ENCODE data around the gene SYNE1.

The SYNE1 gene

DNA sequence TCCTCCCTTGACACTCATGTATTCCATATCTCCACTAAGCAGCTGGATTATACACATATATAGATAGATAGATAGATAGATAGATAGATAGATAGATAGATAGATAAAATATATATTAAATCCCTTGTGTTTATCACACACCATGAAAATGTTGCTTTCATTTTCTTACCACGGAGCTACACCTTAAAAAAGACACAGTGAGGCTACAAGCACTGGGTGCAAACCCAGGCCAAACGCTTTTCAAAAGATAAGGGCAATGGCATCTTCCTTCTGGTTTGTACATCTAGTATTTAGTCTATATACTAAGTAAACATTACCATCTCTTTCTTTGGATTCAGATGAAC is 452.6 kb downstream of the SYNE1 start:
- Histone ChIP-seq H3K27me3 (ENCODE audit: control insufficient read depth, insufficient read depth, low read length, poor library complexity, severe bottlenecking) (no peaks in the 10 kb centered on the region), H3K36me3 (ENCODE audit: control insufficient read depth, insufficient read depth, low read length) (no peaks in the 10 kb centered on the region), H3K4me3 (ENCODE audit: insufficient read depth, low read depth, low read length) (no peak overlapping the region), H3K4me1 (ENCODE audit: control insufficient read depth, insufficient read depth, low read length) (no peaks in the 10 kb centered on the region), H3K9me3 (ENCODE audit: control insufficient read depth, low read length) (no peaks in the 10 kb centered on the region), H3K27ac (ENCODE audit: insufficient read depth, low read depth, low read length, poor library complexity, severe bottlenecking) (no peak overlapping the region)
- 86 to 95% methylated on average over 2 of the region's 2 CpGs for WGBS, 2 experiments

DNA sequence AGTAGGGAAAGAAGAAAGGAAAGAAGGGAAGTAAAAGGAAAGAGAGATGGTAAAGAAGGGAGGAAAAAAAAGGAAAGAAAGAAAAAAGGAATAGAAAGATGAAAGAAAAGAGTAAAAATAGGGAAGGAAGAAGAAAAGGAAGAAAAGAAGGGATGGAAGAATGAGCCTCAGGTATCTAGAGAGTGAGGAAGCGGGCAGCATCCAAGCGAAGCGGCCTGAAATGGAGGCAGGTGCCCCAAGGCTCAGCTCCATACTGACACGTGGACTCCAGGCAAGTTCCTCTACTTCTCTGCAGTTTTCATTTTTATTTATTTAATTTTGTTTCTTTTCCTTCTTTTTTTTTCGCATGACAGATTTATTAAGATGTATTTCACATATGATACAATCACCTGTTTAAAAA is 456.6 kb downstream of the SYNE1 start:
- H3K4me3 ChIP-seq (ENCODE audit: insufficient read depth, low read depth, low read length), result no peak overlapping the region
- no peaks in the 10 kb centered on the region for H3K9me3 ChIP-seq (ENCODE audit: control insufficient read depth, low read length)
- 93 to 94% methylated on average over 4 of the region's 5 CpGs for WGBS, 2 experiments
- H3K4me1 ChIP-seq (ENCODE audit: control insufficient read depth, insufficient read depth, low read length), result no peaks in the 10 kb centered on the region
- no peak overlapping the region for H3K27ac ChIP-seq (ENCODE audit: insufficient read depth, low read depth, low read length, poor library complexity, severe bottlenecking)
- H3K27me3 ChIP-seq (ENCODE audit: control insufficient read depth, insufficient read depth, low read length, poor library complexity, severe bottlenecking), result no peaks in the 10 kb centered on the region
- no peaks in the 10 kb centered on the region for H3K36me3 ChIP-seq (ENCODE audit: control insufficient read depth, insufficient read depth, low read length)

DNA sequence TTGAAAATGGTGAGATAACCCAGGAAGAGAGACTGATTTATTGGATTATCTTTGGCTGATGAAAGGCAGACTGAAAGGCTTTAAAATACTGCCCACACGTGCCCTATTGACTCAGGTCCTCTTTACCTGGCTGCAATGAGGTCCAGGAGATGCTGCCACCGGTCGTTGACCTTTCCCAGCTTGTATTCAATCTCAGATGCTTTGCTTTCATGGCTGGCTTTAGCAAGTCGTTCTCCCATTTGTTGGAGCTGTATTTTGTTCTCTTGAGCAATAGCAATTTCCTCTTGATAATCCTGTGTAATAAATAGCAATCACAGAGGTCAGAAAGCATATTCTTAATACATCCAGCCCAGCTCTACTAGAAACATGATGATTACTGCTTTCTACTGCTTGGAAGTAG is 460.9 kb downstream of the SYNE1 start:
- Histone ChIP-seq H3K27me3 (ENCODE audit: control insufficient read depth, insufficient read depth, low read length, poor library complexity, severe bottlenecking) (no peaks in the 10 kb centered on the region), H3K9me3 (ENCODE audit: control insufficient read depth, low read length) (no peaks in the 10 kb centered on the region), H3K27ac (ENCODE audit: insufficient read depth, low read depth, low read length, poor library complexity, severe bottlenecking) (no peak overlapping the region), H3K36me3 (ENCODE audit: control insufficient read depth, insufficient read depth, low read length) (no peaks in the 10 kb centered on the region), H3K4me3 (ENCODE audit: insufficient read depth, low read depth, low read length) (no peak overlapping the region), H3K4me1 (ENCODE audit: control insufficient read depth, insufficient read depth, low read length) (no peaks in the 10 kb centered on the region)
- 82 to 94% methylated on average over 3 to 4 of the region's 4 CpGs for WGBS, 2 experiments

DNA sequence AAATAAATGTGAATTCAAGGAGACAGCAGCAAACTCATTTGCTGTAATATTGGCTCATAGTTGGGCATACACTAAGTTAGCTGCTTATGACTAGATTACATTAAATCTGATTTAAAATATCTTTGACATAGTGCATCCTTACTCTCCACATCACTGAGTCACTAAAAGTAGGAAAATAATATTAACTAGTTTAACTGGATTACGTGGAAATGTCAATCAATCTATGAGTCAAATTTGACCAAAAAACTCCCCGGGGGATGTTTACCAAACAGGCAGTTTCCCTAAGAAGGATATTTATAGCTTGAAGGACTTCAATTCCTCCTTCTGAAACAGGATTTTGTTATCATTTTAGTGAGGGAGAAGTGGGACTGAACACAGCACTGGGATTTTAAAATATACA is 463.2 kb downstream of the SYNE1 start:
- 87 to 90% methylated on average over 2 of the region's 2 CpGs for WGBS, 2 experiments
- no peaks in the 10 kb centered on the region for H3K27me3 ChIP-seq (ENCODE audit: control insufficient read depth, insufficient read depth, low read length, poor library complexity, severe bottlenecking)
- no peaks in the 10 kb centered on the region for H3K9me3 ChIP-seq (ENCODE audit: control insufficient read depth, low read length)
- H3K4me3 ChIP-seq (ENCODE audit: insufficient read depth, low read depth, low read length), result no peak overlapping the region
- no peak overlapping the region for H3K27ac ChIP-seq (ENCODE audit: insufficient read depth, low read depth, low read length, poor library complexity, severe bottlenecking)
- H3K4me1 ChIP-seq (ENCODE audit: control insufficient read depth, insufficient read depth, low read length), result no peaks in the 10 kb centered on the region
- no peaks in the 10 kb centered on the region for H3K36me3 ChIP-seq (ENCODE audit: control insufficient read depth, insufficient read depth, low read length)

DNA sequence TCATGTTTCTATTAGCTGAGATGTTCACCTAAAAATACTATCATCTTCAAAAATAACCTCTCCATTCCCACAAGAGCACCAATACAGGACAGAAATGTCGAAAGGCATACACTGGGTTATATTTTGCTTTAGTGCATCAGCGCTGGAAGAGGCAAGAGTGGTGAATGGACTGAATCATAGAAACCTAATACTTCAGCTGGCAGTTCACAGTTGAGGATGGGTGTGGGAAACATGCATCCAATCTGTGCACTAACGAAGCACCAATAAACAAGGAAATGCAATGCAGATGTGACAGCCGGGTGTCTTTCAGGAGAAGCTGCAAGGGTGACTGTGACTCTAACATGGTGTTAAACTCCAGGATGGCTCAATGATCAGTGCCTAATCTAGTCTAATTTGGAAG is 463.8 kb downstream of the SYNE1 start:
- no peaks in the 10 kb centered on the region for H3K27me3 ChIP-seq (ENCODE audit: control insufficient read depth, insufficient read depth, low read length, poor library complexity, severe bottlenecking)
- H3K4me3 ChIP-seq (ENCODE audit: insufficient read depth, low read depth, low read length), result no peak overlapping the region
- no peaks in the 10 kb centered on the region for H3K9me3 ChIP-seq (ENCODE audit: control insufficient read depth, low read length)
- H3K4me1 ChIP-seq (ENCODE audit: control insufficient read depth, insufficient read depth, low read length), result no peaks in the 10 kb centered on the region
- H3K27ac ChIP-seq (ENCODE audit: insufficient read depth, low read depth, low read length, poor library complexity, severe bottlenecking), result no peak overlapping the region
- no peaks in the 10 kb centered on the region for H3K36me3 ChIP-seq (ENCODE audit: control insufficient read depth, insufficient read depth, low read length)
- WGBS, 2 experiments, result 94% methylated on average over 4 of the region's 4 CpGs

DNA sequence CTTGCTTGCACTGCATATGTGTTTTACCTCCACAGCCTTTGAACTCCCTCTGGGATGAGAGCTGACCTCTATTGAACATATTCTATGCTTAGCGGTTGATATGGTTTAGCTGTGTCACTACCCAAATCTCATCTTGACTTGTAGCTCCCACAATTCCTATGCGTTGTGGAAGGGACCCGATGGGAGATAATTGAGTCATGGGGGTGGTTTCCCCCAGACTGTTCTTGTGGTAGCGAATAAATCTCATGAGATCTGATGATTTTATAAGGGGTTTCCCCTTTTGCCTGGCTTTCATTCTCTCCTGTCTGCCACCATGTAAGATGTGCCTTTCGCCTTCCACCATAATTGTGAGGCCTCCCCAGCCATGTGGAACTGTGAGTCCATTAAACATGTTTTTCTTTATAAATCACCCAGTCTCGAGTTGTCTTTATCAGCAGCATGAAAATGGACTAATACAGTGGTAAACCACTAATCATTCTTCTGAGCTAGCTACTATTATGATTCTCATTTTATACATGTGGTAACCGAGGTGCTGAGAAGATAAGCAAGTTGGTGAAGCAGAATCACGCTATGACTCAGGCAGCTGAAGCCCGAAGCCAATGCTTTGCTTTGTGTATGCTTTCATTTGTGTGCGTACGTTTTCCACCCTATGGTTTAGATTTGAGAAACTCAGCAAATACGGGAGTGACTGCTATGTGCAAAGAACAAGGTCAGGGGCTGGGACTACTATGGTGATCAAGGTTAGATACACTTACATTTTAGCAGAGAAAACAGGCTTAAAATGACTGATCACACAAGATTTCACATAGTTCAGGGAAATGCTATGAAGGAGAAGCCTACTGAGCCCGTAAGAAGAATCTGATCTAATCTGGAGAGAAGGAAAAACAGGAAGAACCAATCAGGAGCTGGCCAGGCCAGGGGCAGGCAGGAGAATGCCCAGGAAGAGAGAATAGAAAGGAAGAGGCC is 466.2 kb downstream of the SYNE1 start:
- Histone ChIP-seq H3K4me3 (ENCODE audit: insufficient read depth, low read depth, low read length) (no peak overlapping the region), H3K9me3 (ENCODE audit: control insufficient read depth, low read length) (no peaks in the 10 kb centered on the region), H3K27ac (ENCODE audit: insufficient read depth, low read depth, low read length, poor library complexity, severe bottlenecking) (no peak overlapping the region), H3K4me1 (ENCODE audit: control insufficient read depth, insufficient read depth, low read length) (no peaks in the 10 kb centered on the region), H3K27me3 (ENCODE audit: control insufficient read depth, insufficient read depth, low read length, poor library complexity, severe bottlenecking) (no peaks in the 10 kb centered on the region), H3K36me3 (ENCODE audit: control insufficient read depth, insufficient read depth, low read length) (no peaks in the 10 kb centered on the region)
- 84 to 86% methylated on average over 13 of the region's 13 CpGs for WGBS, 2 experiments

DNA sequence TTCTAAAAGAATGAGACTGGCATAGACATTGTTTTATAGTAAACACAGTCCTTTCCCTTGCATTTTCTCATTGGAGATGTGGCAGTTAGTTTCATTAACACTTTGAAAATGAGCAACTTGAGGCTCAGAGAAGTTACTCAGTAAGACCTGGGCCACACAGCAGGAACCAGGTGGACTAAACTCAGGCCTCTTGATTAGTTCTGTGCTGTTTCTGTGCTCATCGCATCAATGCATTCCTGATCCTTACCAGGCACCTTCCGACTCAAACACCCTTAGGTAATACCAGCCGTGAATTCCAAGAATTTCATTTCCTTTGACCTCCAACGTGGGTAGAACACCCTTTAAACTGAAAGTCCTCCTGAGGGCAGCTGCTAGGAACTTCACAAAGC is 466.9 kb downstream of the SYNE1 start:
- Histone ChIP-seq H3K27me3 (ENCODE audit: control insufficient read depth, insufficient read depth, low read length, poor library complexity, severe bottlenecking) (no peaks in the 10 kb centered on the region), H3K4me3 (ENCODE audit: insufficient read depth, low read depth, low read length) (no peak overlapping the region), H3K27ac (ENCODE audit: insufficient read depth, low read depth, low read length, poor library complexity, severe bottlenecking) (no peak overlapping the region), H3K9me3 (ENCODE audit: control insufficient read depth, low read length) (no peaks in the 10 kb centered on the region), H3K36me3 (ENCODE audit: control insufficient read depth, insufficient read depth, low read length) (no peaks in the 10 kb centered on the region), H3K4me1 (ENCODE audit: control insufficient read depth, insufficient read depth, low read length) (no peaks in the 10 kb centered on the region)
- 92% methylated on average over 4 of the region's 4 CpGs for WGBS, 2 experiments

DNA sequence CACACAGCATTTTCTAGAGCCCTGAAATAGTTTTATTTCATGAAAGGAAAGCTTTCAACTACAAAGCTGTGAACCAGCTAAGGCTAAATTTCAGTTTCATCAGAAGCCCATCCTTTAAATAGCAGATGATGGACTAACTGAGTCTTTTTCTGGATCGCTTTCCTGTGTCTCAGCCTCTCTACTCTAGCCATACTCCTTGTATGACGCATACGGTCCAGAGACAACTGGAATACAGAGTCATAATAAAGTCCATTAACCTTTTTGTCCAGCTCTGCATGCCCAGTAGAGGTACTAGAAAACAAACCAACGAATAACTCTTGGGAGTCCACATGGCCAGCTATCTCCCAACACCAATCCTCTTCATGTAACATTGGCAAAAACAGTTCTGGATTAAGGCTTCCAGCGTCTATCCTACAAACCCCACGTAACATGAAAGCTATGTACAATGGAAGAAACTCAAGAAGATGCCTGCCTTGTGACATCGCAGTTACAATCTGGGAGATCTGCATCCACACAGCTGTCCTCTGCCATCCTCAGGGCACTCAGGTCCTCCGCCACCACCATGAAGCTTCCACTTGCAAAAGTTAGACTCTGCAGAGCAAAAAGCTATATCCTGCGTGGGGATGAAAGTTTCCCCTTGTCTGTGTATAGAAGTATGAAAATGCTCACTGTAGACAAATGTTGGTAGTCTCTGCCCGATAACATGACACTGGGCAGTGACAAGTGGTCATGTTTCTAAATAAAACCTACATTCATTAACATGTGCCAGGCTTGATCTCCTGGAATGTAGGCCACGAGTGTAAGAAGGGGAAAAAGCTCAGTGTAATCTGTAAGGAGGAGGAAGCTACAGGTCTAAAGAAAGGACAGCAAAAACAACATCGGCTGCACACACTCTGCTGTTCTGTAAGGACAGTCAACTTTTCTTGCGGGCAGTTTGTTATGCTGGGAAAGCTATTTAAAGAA is 469.2 kb downstream of the SYNE1 start:
- H3K9me3 ChIP-seq (ENCODE audit: control insufficient read depth, low read length), result no peaks in the 10 kb centered on the region
- no peak overlapping the region for H3K27ac ChIP-seq (ENCODE audit: insufficient read depth, low read depth, low read length, poor library complexity, severe bottlenecking)
- no peak overlapping the region for H3K4me3 ChIP-seq (ENCODE audit: insufficient read depth, low read depth, low read length)
- H3K27me3 ChIP-seq (ENCODE audit: control insufficient read depth, insufficient read depth, low read length, poor library complexity, severe bottlenecking), result no peaks in the 10 kb centered on the region
- H3K36me3 ChIP-seq (ENCODE audit: control insufficient read depth, insufficient read depth, low read length), result no peaks in the 10 kb centered on the region
- WGBS, 2 experiments, result 93 to 96% methylated on average over 13 of the region's 13 CpGs
- no peaks in the 10 kb centered on the region for H3K4me1 ChIP-seq (ENCODE audit: control insufficient read depth, insufficient read depth, low read length)

DNA sequence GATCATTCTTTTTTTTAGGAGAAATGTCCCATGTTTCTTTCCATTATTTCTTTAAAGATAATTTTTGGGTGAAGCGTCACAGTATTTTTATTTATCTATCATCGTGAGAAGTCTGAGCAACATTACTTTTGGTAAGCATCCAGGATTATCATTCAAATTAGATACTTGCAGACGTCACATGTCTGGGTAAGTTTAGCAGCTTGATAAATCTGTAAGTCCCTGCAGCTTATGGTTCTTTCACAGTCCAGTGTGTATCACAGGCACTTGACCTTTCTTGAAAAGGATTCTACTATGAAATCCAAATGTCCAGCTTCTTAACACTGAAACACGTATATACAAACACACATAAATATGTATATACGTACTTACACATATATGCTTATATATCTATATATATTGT is 470.3 kb downstream of the SYNE1 start:
- 96% methylated on average over 4 of the region's 5 CpGs for WGBS, 2 experiments
- H3K36me3 ChIP-seq (ENCODE audit: control insufficient read depth, insufficient read depth, low read length), result no peaks in the 10 kb centered on the region
- H3K27me3 ChIP-seq (ENCODE audit: control insufficient read depth, insufficient read depth, low read length, poor library complexity, severe bottlenecking), result no peaks in the 10 kb centered on the region
- H3K27ac ChIP-seq (ENCODE audit: insufficient read depth, low read depth, low read length, poor library complexity, severe bottlenecking), result no peak overlapping the region
- H3K4me3 ChIP-seq (ENCODE audit: insufficient read depth, low read depth, low read length), result no peak overlapping the region
- no peaks in the 10 kb centered on the region for H3K4me1 ChIP-seq (ENCODE audit: control insufficient read depth, insufficient read depth, low read length)
- no peaks in the 10 kb centered on the region for H3K9me3 ChIP-seq (ENCODE audit: control insufficient read depth, low read length)

DNA sequence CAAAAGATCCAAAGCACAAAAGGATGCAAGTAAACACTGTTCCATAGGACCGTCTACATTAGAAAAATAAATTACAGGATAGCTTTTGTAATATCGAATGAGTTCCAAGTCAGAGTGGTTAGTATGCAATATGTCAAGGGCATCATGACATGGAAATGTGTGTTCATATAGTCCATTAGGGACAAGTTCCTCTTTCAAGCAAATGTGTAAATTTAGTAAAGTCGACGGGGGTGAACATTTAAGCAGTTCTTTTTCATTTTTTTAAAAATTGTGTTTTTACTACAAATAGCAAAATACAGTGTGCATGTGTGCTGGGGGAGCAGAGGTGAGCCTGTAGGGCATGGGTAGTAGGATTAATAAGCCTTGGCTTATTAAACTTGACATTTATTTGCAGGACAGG is 470.7 kb downstream of the SYNE1 start:
- H3K27me3 ChIP-seq (ENCODE audit: control insufficient read depth, insufficient read depth, low read length, poor library complexity, severe bottlenecking), result no peaks in the 10 kb centered on the region
- 86 to 99% methylated on average over 2 to 4 of the region's 4 CpGs for WGBS, 2 experiments
- no peak overlapping the region for H3K4me3 ChIP-seq (ENCODE audit: insufficient read depth, low read depth, low read length)
- H3K9me3 ChIP-seq (ENCODE audit: control insufficient read depth, low read length), result no peaks in the 10 kb centered on the region
- no peaks in the 10 kb centered on the region for H3K36me3 ChIP-seq (ENCODE audit: control insufficient read depth, insufficient read depth, low read length)
- H3K4me1 ChIP-seq (ENCODE audit: control insufficient read depth, insufficient read depth, low read length), result no peaks in the 10 kb centered on the region
- H3K27ac ChIP-seq (ENCODE audit: insufficient read depth, low read depth, low read length, poor library complexity, severe bottlenecking), result no peak overlapping the region
